Kidney (tissue), 14 donors: Measurements from ENCODE around the gene ARTN. TPM values are rescaled to one million over a fixed set of nuclear protein-coding genes. Genes with fewer than 3 reads are reported as not detected.

ENCODE experiments used
- DNase-seq, 5 donors: peaks; one replicate each; pipeline ENCODE4 v3.0.0-alpha.2; 2013 to 2020
- FAIRE-seq: peaks from 2 replicates; lab custom pipeline; 2012; peaks lifted over from hg19 to GRCh38; lab: Jason Lieb, UNC
- H3K27ac ChIP-seq, 2 donors: one replicate each; pipeline ENCODE4 v1.7.0; 2013; ENCODE audit warnings: low read depth in 2 of 2, low read length in 2 of 2, inconsistent platforms in 1 of 2
- H3K27me3 ChIP-seq: one replicate; pipeline ENCODE4 v1.7.1; 2013; ENCODE audit warnings: low read length, inconsistent platforms; ENCODE audit not compliant: control insufficient read depth, insufficient read depth
- H3K36me3 ChIP-seq, 3 donors: one replicate each; pipeline versions ENCODE4 v1.7.0 to v1.7.1; 2013; ENCODE audit warnings: low read length in 3 of 3, control low read depth in 1 of 3, inconsistent platforms in 1 of 3; ENCODE audit not compliant: insufficient read depth in 3 of 3, control insufficient read depth in 2 of 3
- H3K4me1 ChIP-seq, 3 donors: one replicate each; pipeline versions ENCODE4 v1.7.0 to v1.7.1; 2013; ENCODE audit warnings: low read length in 3 of 3, inconsistent platforms in 1 of 3, low read depth in 1 of 3; ENCODE audit not compliant: control insufficient read depth in 2 of 3, insufficient read depth in 2 of 3
- H3K4me3 ChIP-seq, 3 donors: one replicate each; pipeline versions ENCODE4 v1.7.0 to v1.8.1; 2013; ENCODE audit warnings: low read length in 3 of 3, control low read depth in 1 of 3, inconsistent platforms in 1 of 3
- H3K9ac ChIP-seq, 3 donors: one replicate each; pipeline versions ENCODE4 v1.7.0 to v1.7.1; 2013; ENCODE audit warnings: low read length in 3 of 3, control low read depth in 1 of 3, inconsistent platforms in 1 of 3
- H3K9me3 ChIP-seq, 3 donors: one replicate each; pipeline versions ENCODE4 v1.7.0 to v1.7.1; 2013; ENCODE audit warnings: low read length in 3 of 3, control low read depth in 1 of 3, inconsistent platforms in 1 of 3; ENCODE audit not compliant: control insufficient read depth in 2 of 3, insufficient read depth in 1 of 3
- CTCF ChIP-seq: IDR thresholded peaks from 3 replicates; pipeline ENCODE4 v1.5.1; 2012; ENCODE audit warnings: mild to moderate bottlenecking, moderate library complexity, borderline replicate concordance; ENCODE audit not compliant: insufficient read depth; ENCODE audit errors: extremely low read depth
- intact Hi-C: fragments of 100-400 bp; cut with DNase I; formaldehyde crosslinking; loops from one replicate; pipeline ENCODE4 v1.11.1; 2022
- polyA plus RNA-seq: library from polyadenylated mRNA; stranded (reverse); fragments of 350-450 nt; fragmentation: Illumina TruSeq; extraction: RNeasy Lipid Tissue Mini Kit (QIAGEN cat#74804); gene quantifications from one replicate; pipeline ENCODE4 v1.2.3, GENCODE V29; 2014; ENCODE audit warnings: low read depth, low replicate concordance; ENCODE audit not compliant: insufficient read depth
- total RNA-seq: library from RNA; stranded (reverse); fragmentation: NEBNext Ultra II Directional; extraction: Animal tissue kit (Norgen Biotek cat#: 25700); gene quantifications from one replicate; pipeline ENCODE4 v1.2.1, GENCODE V29; 2021
- donor health status: control.
- donor health status: control.
- donor health status: control.
- donor health status: control.
- donor health status: control.
- donor health status: DM: yes; HTN: yes; CAD: no.
- donor health status: Normal renal cell carcinoma (clear cell type).

The ARTN gene
- total and polyA plus RNA-seq, 2 donors from 2014 or later = 1.9 to 4.3 TPM

- no peaks in the 10 kb centered on the region for H3K9me3 ChIP-seq
- FAIRE-seq = no peak
- no peak overlapping the region for H3K9ac ChIP-seq
- TF ChIP-seq CTCF = no peak
- intact Hi-C loops = no loop called here
- H3K27ac ChIP-seq = no peak overlapping the region
- no peak overlapping the region for H3K4me3 ChIP-seq
- H3K4me1 ChIP-seq = no peaks in the 10 kb centered on the region
- H3K27me3 ChIP-seq = no peaks in the 10 kb centered on the region
- DNase-seq = no peak
- peaks cover 0 to 4% (median 0%) of the 10 kb centered on the region in 3 donors for H3K36me3 ChIP-seq
Observed at GRCh38 chr1:43921022-43921421, 12.6 kb upstream of the ARTN start.

DNA sequence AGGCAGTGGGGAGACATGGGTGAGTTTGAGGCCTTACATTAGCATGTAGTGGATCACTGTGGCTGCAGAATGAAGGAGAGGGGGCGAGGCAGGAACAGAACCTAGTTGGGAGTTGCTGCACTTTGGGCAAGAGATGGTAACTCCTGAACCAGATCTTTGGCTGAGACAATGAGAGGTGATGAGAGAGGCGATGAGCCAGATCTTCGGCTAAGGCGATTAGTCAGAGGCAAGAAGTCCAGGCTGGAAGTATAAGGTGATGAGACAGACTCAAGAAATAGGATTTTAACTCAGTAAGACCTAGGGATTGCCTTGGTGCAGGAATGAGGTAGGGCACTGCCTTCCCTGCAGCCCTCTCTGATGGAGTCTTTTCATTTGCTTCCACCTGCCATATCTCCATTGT lies 9.1 kb upstream of the ARTN start:
- intact Hi-C loops = no loop called here
- TF ChIP-seq CTCF = no peak
- Histone ChIP-seq H3K9me3 (no peaks in the 10 kb centered on the region), H3K36me3 (peaks cover 0 to 4% (median 0%) of the 10 kb centered on the region in 3 donors), H3K27ac (no peak overlapping the region), H3K9ac (no peak overlapping the region), H3K4me1 (no peaks in the 10 kb centered on the region), H3K27me3 (no peaks in the 10 kb centered on the region), H3K4me3 (no peak overlapping the region)
- FAIRE-seq = no peak
- DNase-seq = no peak

- intact Hi-C loops = no loop called here
- Histone ChIP-seq H3K4me3 (no peak overlapping the region), H3K36me3 (peaks cover 0 to 4% (median 0%) of the 10 kb centered on the region in 3 donors)
Observed at GRCh38 chr1:43925846-43926245, 7.8 kb upstream of the ARTN start.

More at GRCh38 chr1:43925846-43926245, 7.8 kb upstream of the ARTN start:
- Histone ChIP-seq H3K27me3 (no peaks in the 10 kb centered on the region), H3K4me1 (no peaks in the 10 kb centered on the region), H3K9me3 (no peaks in the 10 kb centered on the region), H3K27ac (no peak overlapping the region), H3K9ac (no peak overlapping the region)
- no peak for DNase-seq
- no peak for TF ChIP-seq CTCF
- FAIRE-seq = no peak
